DMS53 (cell line): ENCODE results near the gene METTL2B.
"Not testable (repeated sequence)": the region's sequence is repeated elsewhere in the genome, so short reads cannot be mapped to it uniquely, and the experiment has no call there.

ENCODE experiments used
- DNase-seq: peaks from one replicate; lab custom pipeline; 2025; lab: John Stamatoyannopoulos, UW

Gene METTL2B

GRCh38 chr7:128526062-128526466 lies 49.5 kb downstream of the METTL2B start:
- not testable (repeated sequence) for DNase-seq

- not testable (repeated sequence) for DNase-seq
These were observed 52.6 kb downstream of the METTL2B start for GRCh38 chr7:128529191-128529590.

GRCh38 chr7:128530121-128530854 lies 53.7 kb downstream of the METTL2B start:
- DNase-seq: peak; percentile 68

- DNase-seq: no peak
These were observed 54.2 kb downstream of the METTL2B start for GRCh38 chr7:128530855-128531104.

GRCh38 chr7:128531105-128531954 lies 54.8 kb downstream of the METTL2B start:
- DNase-seq: peak; percentile 95

GRCh38 chr7:128531955-128532478 lies 55.5 kb downstream of the METTL2B start:
- DNase-seq: peak; percentile 66

GRCh38 chr7:128532956-128533355 lies 56.4 kb downstream of the METTL2B start:
- DNase-seq: not testable (repeated sequence)

GRCh38 chr7:128537410-128537809 lies 60.9 kb downstream of the METTL2B start:
- DNase-seq: peak; percentile 19

- not testable (repeated sequence) for DNase-seq
These were observed 66.0 kb downstream of the METTL2B start for GRCh38 chr7:128542530-128542929.

- not testable (repeated sequence) for DNase-seq
These were observed 66.8 kb downstream of the METTL2B start for GRCh38 chr7:128543300-128543699.

GRCh38 chr7:128546319-128546851 lies 69.8 kb downstream of the METTL2B start:
- DNase-seq: not testable (repeated sequence)

- no peak for DNase-seq
These were observed 74.4 kb downstream of the METTL2B start for GRCh38 chr7:128550920-128551319.

GRCh38 chr7:128554394-128554793 lies 77.8 kb downstream of the METTL2B start:
- not testable (repeated sequence) for DNase-seq
